OCI-M2 (cell line): ENCODE measurements around the gene NPIPA8.
"Not testable (repeated sequence)": the region's sequence is repeated elsewhere in the genome, so short reads cannot be mapped to it uniquely, and the experiment has no call there.

Source experiments
- DNase-seq: peaks from one replicate; lab custom pipeline; 2025; ENCODE audit not compliant: unreplicated experiment; lab: John Stamatoyannopoulos, UW

The NPIPA8 gene

GRCh38 chr16:18280319-18280718 is 56.2 kb downstream of the NPIPA8 start:
- not testable (repeated sequence) for DNase-seq

- not testable (repeated sequence) for DNase-seq
Observed at GRCh38 chr16:18276756-18277155, 59.8 kb downstream of the NPIPA8 start.

GRCh38 chr16:18270171-18270570 is 66.4 kb downstream of the NPIPA8 start:
- DNase-seq = not testable (repeated sequence)
